DOHH2 (cell line): Measurements from ENCODE around the gene SH2D2A.

ENCODE experiments used
- H3F3A ChIP-seq: fragments of 200-600 bp; sonication (generic), shearing (Covaris generic); 2 replicates; pipeline ENCODE4 v1.6.0; 2016; ENCODE audit warnings: antibody characterized with exemption, mild to moderate bottlenecking; ENCODE audit not compliant: control insufficient read depth, insufficient read depth
- H3K27ac ChIP-seq: fragments of 200-600 bp; sonication (generic); 2 replicates; pipeline ENCODE4 v1.5.1; 2014; ENCODE audit warnings: low read depth, mild to moderate bottlenecking, low read length, moderate library complexity
- H3K27me3 ChIP-seq: fragments of 200-600 bp; sonication (generic); 2 replicates; pipeline ENCODE4 v1.6.1; 2014; ENCODE audit warnings: mild to moderate bottlenecking, low read length, mixed read lengths; ENCODE audit not compliant: control insufficient read depth
- H3K36me3 ChIP-seq: fragments of 200-600 bp; sonication (generic); 2 replicates; pipeline ENCODE4 v1.6.1; 2014; ENCODE audit warnings: mild to moderate bottlenecking, low read length, moderate library complexity, mixed read lengths; ENCODE audit not compliant: control insufficient read depth
- H3K4me1 ChIP-seq: fragments of 200-600 bp; sonication (generic); 2 replicates; pipeline ENCODE4 v1.6.1; 2014; ENCODE audit warnings: mild to moderate bottlenecking, low read length, mixed read lengths; ENCODE audit not compliant: control insufficient read depth
- H3K4me2 ChIP-seq: fragments of 200-600 bp; sonication (generic); 2 replicates; pipeline ENCODE4 v1.6.0; 2014; ENCODE audit warnings: mild to moderate bottlenecking, low read length, moderate library complexity
- H3K4me3 ChIP-seq: fragments of 200-600 bp; sonication (generic); 2 replicates; pipeline ENCODE4 v1.5.1; 2014; ENCODE audit warnings: mild to moderate bottlenecking, low read length, mixed read lengths
- H3K79me2 ChIP-seq: fragments of 200-600 bp; sonication (generic); 2 replicates; pipeline ENCODE4 v1.6.1; 2014; ENCODE audit warnings: mild to moderate bottlenecking, low read length, mixed read lengths; ENCODE audit not compliant: control insufficient read depth
- H3K9me2 ChIP-seq: fragments of 200-600 bp; sonication (generic); replicated peaks from 2 replicates; pipeline ENCODE4 v1.6.1; 2014; ENCODE audit warnings: mild to moderate bottlenecking, low read length, mixed read lengths; ENCODE audit not compliant: control insufficient read depth
- H3K9me3 ChIP-seq: fragments of 200-600 bp; sonication (generic); 2 replicates; pipeline ENCODE4 v1.6.1; 2014; ENCODE audit warnings: antibody characterized with exemption, low read length, mixed read lengths; ENCODE audit not compliant: control insufficient read depth, insufficient read depth
- H4K20me1 ChIP-seq: fragments of 200-600 bp; sonication (generic); 2 replicates; pipeline ENCODE4 v1.6.0; 2014; ENCODE audit warnings: low read depth, mild to moderate bottlenecking, antibody characterized with exemption, low read length, moderate library complexity; ENCODE audit not compliant: control insufficient read depth, insufficient read depth
- CTCF ChIP-seq: fragments of 200-600 bp; sonication (generic); IDR thresholded peaks from one replicate; pipeline ENCODE4 v1.5.1; 2014; ENCODE audit warnings: antibody characterized with exemption, mild to moderate bottlenecking, low read depth, low read length; ENCODE audit not compliant: poor library complexity, severe bottlenecking
- EZH2phosphoT487 ChIP-seq: fragments of 200-600 bp; sonication (generic); IDR thresholded peaks from 2 replicates; pipeline ENCODE4 v1.6.1; 2017; ENCODE audit warnings: borderline replicate concordance, mild to moderate bottlenecking, antibody characterized with exemption, low read length, moderate library complexity, mixed read lengths

The SH2D2A gene

GRCh38 chr1:156773607-156774006, 43.0 kb downstream of the SH2D2A start:
- peaks cover 97% of the 10 kb centered on the region for H3K79me2 ChIP-seq
- no peaks in the 10 kb centered on the region for H3K9me3 ChIP-seq
- H3K4me1 ChIP-seq = peaks cover 28% of the 10 kb centered on the region
- no peak for TF ChIP-seq CTCF
- no peak for TF ChIP-seq EZH2phosphoT487
- H3F3A ChIP-seq = peaks cover 9% of the 10 kb centered on the region; the same call in 1 of the 2 replicates
- no peaks in the 10 kb centered on the region for H3K9me2 ChIP-seq
- peaks cover 60% of the 10 kb centered on the region for H3K36me3 ChIP-seq
- H3K27me3 ChIP-seq = no peaks in the 10 kb centered on the region
- no peak overlapping the region for H3K4me2 ChIP-seq
- H3K4me3 ChIP-seq = no peak overlapping the region
- H3K27ac ChIP-seq = no peak overlapping the region
- peaks cover 21% of the 10 kb centered on the region; the same call in 1 of the 2 replicates for H4K20me1 ChIP-seq

GRCh38 chr1:156772728-156773497, 43.7 kb downstream of the SH2D2A start:
- TF ChIP-seq EZH2phosphoT487 (no peak), CTCF (no peak)
- Histone ChIP-seq H3K79me2 (peaks cover 97% of the 10 kb centered on the region), H3K4me1 (peaks cover 30% of the 10 kb centered on the region), H3F3A (peaks cover 9% of the 10 kb centered on the region; the same call in 1 of the 2 replicates), H4K20me1 (peaks cover 23% of the 10 kb centered on the region; the same call in 1 of the 2 replicates), H3K4me2 (no peak overlapping the region), H3K27ac (no peak overlapping the region), H3K36me3 (peaks cover 61% of the 10 kb centered on the region), H3K9me2 (no peaks in the 10 kb centered on the region), H3K27me3 (no peaks in the 10 kb centered on the region), H3K4me3 (no peak overlapping the region), H3K9me3 (no peaks in the 10 kb centered on the region)

GRCh38 chr1:156772222-156772621, 44.4 kb downstream of the SH2D2A start:
- TF ChIP-seq EZH2phosphoT487 (no peak), CTCF (no peak)
- H3K9me2 ChIP-seq = no peaks in the 10 kb centered on the region
- H3K27ac ChIP-seq = no peak overlapping the region
- H3K36me3 ChIP-seq = peaks cover 57% of the 10 kb centered on the region
- H3K4me1 ChIP-seq = peaks cover 26% of the 10 kb centered on the region
- H3F3A ChIP-seq = peaks cover 7% of the 10 kb centered on the region; the same call in 1 of the 2 replicates
- H3K79me2 ChIP-seq = peaks cover 96% of the 10 kb centered on the region
- no peak overlapping the region for H3K4me2 ChIP-seq
- no peaks in the 10 kb centered on the region for H3K9me3 ChIP-seq
- H3K27me3 ChIP-seq = no peaks in the 10 kb centered on the region
- no peak overlapping the region for H3K4me3 ChIP-seq
- peaks cover 18% of the 10 kb centered on the region; the same call in 1 of the 2 replicates for H4K20me1 ChIP-seq
